ENCODE measurements around the gene TBC1D4. TPM values are rescaled to one million over a fixed set of nuclear protein-coding genes. Genes with fewer than 3 reads are reported as not detected.
A peak's percentile ranks its signal among the peaks of the same experiment; 100 is the strongest.

Gene TBC1D4
- total and polyA plus RNA-seq, 2 experiments from 2014 or later: 18.7 to 38.2 TPM

DNA sequence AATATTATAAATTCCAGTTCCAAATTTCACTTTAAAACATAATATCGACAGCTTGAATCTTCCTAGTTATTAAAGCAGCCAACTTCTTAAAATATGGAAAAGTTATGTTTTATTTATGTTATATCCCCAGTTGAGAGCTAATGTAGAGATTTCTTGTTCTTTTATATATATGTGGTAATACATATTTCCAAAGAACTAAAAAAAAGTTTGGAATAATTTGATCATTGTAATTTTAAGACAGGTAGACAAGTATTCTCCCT, 781 bp upstream of the TBC1D4 start:
- H4K20me1 ChIP-seq (replicated peaks; ENCODE audit: insufficient read depth): 0 out of 2 replicates have a peak, but pooled peaks cover 12% of the 10 kb centered on the region
- peaks cover 14% of the 10 kb centered on the region for H3K27me3 ChIP-seq (ENCODE audit: insufficient read depth)
- no peak for ATAC-seq
- H3K36me3 Mint-ChIP-seq (ENCODE audit: low read depth): peaks cover 3% of the 10 kb centered on the region; the same call in 1 of the 3 replicates
- H3K27ac ChIP-seq (ENCODE audit: low read depth): peak overlapping the region; percentile 8; the same call in 1 of the 2 replicates
- H3K36me3 ChIP-seq (ENCODE audit: insufficient read depth): no peaks in the 10 kb centered on the region
- H3K9me3 Mint-ChIP-seq: no peaks in the 10 kb centered on the region; the same call in 2 of the 3 replicates
- H3K4me1 Mint-ChIP-seq: peaks cover 39% of the 10 kb centered on the region
- no peak overlapping the region for H2AFZ ChIP-seq
- peak overlapping the region; percentile 72 for H3K4me3 ChIP-seq
- H3K79me2 ChIP-seq (replicated peaks; ENCODE audit: insufficient read depth): peaks cover 29% of the 10 kb centered on the region
- TF ChIP-seq ETS1 (IDR thresholded peaks at IDR 0.05) (no peak), STAT1 (IDR thresholded peaks at IDR 0.05; ENCODE audit: unreplicated experiment) (no peak), POLR2AphosphoS5 (IDR thresholded peaks at IDR 0.05; ENCODE audit: low read depth) (no peak), EZH2phosphoT487 (IDR thresholded peaks at IDR 0.05; ENCODE audit: unreplicated experiment) (no peak), JUNB (IDR thresholded peaks at IDR 0.05; ENCODE audit: unreplicated experiment) (no peak), CREB1 (CRISPR knock-in tag; IDR thresholded peaks at IDR 0.05; ENCODE audit: low read depth) (no peak), REST (IDR thresholded peaks at IDR 0.05; ENCODE audit: unreplicated experiment) (no peak), ZNF331 (CRISPR knock-in tag; IDR thresholded peaks at IDR 0.05; ENCODE audit: low read depth) (no peak), ZNF114 (CRISPR knock-in tag; IDR thresholded peaks at IDR 0.05) (no peak), EZH2 (IDR thresholded peaks at IDR 0.05; ENCODE audit: low read depth, unreplicated experiment) (no peak), NANOG (IDR thresholded peaks at IDR 0.05; ENCODE audit: borderline replicate concordance) (no peak)
- TF ChIP-seq, protein P1, sequence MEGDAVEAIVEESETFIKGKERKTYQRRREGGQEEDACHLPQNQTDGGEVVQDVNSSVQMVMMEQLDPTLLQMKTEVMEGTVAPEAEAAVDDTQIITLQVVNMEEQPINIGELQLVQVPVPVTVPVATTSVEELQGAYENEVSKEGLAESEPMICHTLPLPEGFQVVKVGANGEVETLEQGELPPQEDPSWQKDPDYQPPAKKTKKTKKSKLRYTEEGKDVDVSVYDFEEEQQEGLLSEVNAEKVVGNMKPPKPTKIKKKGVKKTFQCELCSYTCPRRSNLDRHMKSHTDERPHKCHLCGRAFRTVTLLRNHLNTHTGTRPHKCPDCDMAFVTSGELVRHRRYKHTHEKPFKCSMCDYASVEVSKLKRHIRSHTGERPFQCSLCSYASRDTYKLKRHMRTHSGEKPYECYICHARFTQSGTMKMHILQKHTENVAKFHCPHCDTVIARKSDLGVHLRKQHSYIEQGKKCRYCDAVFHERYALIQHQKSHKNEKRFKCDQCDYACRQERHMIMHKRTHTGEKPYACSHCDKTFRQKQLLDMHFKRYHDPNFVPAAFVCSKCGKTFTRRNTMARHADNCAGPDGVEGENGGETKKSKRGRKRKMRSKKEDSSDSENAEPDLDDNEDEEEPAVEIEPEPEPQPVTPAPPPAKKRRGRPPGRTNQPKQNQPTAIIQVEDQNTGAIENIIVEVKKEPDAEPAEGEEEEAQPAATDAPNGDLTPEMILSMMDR (conservative IDR thresholded peaks at IDR 0.05; ENCODE audit: low read depth in 2 of 2): no peak
- TF ChIP-seq, protein P2, sequence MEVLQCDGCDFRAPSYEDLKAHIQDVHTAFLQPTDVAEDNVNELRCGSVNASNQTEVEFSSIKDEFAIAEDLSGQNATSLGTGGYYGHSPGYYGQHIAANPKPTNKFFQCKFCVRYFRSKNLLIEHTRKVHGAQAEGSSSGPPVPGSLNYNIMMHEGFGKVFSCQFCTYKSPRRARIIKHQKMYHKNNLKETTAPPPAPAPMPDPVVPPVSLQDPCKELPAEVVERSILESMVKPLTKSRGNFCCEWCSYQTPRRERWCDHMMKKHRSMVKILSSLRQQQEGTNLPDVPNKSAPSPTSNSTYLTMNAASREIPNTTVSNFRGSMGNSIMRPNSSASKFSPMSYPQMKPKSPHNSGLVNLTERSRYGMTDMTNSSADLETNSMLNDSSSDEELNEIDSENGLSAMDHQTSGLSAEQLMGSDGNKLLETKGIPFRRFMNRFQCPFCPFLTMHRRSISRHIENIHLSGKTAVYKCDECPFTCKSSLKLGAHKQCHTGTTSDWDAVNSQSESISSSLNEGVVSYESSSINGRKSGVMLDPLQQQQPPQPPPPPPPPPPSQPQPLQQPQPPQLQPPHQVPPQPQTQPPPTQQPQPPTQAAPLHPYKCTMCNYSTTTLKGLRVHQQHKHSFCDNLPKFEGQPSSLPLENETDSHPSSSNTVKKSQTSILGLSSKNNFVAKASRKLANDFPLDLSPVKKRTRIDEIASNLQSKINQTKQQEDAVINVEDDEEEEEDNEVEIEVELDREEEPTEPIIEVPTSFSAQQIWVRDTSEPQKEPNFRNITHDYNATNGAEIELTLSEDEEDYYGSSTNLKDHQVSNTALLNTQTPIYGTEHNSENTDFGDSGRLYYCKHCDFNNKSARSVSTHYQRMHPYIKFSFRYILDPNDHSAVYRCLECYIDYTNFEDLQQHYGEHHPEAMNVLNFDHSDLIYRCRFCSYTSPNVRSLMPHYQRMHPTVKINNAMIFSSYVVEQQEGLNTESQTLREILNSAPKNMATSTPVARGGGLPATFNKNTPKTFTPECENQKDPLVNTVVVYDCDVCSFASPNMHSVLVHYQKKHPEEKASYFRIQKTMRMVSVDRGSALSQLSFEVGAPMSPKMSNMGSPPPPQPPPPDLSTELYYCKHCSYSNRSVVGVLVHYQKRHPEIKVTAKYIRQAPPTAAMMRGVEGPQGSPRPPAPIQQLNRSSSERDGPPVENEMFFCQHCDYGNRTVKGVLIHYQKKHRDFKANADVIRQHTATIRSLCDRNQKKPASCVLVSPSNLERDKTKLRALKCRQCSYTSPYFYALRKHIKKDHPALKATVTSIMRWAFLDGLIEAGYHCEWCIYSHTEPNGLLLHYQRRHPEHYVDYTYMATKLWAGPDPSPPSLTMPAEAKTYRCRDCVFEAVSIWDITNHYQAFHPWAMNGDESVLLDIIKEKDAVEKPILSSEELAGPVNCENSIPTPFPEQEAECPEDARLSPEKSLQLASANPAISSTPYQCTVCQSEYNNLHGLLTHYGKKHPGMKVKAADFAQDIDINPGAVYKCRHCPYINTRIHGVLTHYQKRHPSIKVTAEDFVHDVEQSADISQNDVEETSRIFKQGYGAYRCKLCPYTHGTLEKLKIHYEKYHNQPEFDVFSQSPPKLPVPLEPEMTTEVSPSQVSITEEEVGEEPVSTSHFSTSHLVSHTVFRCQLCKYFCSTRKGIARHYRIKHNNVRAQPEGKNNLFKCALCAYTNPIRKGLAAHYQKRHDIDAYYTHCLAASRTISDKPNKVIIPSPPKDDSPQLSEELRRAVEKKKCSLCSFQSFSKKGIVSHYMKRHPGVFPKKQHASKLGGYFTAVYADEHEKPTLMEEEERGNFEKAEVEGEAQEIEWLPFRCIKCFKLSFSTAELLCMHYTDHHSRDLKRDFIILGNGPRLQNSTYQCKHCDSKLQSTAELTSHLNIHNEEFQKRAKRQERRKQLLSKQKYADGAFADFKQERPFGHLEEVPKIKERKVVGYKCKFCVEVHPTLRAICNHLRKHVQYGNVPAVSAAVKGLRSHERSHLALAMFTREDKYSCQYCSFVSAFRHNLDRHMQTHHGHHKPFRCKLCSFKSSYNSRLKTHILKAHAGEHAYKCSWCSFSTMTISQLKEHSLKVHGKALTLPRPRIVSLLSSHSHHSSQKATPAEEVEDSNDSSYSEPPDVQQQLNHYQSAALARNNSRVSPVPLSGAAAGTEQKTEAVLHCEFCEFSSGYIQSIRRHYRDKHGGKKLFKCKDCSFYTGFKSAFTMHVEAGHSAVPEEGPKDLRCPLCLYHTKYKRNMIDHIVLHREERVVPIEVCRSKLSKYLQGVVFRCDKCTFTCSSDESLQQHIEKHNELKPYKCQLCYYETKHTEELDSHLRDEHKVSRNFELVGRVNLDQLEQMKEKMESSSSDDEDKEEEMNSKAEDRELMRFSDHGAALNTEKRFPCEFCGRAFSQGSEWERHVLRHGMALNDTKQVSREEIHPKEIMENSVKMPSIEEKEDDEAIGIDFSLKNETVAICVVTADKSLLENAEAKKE (CRISPR knock-in tag; IDR thresholded peaks at IDR 0.05): no peak
- peaks cover 22% of the 10 kb centered on the region for H3K27me3 Mint-ChIP-seq (ENCODE audit: insufficient read depth, low read depth, poor library complexity)
- no peak for DNase-seq (ENCODE audit: low spot score)
- H3K4me2 ChIP-seq: peak overlapping the region; percentile 72
- no peaks in the 10 kb centered on the region; the same call in 1 of the 2 replicates for H3F3A ChIP-seq (replicated peaks; ENCODE audit: low read depth)
- peak overlapping the region; percentile 92 for H3K4me3 Mint-ChIP-seq
- H3K9me2 ChIP-seq (ENCODE audit: insufficient read depth): no peaks in the 10 kb centered on the region
- H3K4me1 ChIP-seq (ENCODE audit: insufficient read depth): peaks cover 7% of the 10 kb centered on the region
- peak overlapping the region; percentile 90; the same call in 1 of the 2 replicates for H3K27ac Mint-ChIP-seq
